ENCODE data around the gene PRKG1. TPM values are rescaled to one million over a fixed set of nuclear protein-coding genes. Genes with fewer than 3 reads are reported as not detected.

Gene PRKG1
- total RNA-seq, 1 experiment from 2014 or later = 10.4 TPM

DNA sequence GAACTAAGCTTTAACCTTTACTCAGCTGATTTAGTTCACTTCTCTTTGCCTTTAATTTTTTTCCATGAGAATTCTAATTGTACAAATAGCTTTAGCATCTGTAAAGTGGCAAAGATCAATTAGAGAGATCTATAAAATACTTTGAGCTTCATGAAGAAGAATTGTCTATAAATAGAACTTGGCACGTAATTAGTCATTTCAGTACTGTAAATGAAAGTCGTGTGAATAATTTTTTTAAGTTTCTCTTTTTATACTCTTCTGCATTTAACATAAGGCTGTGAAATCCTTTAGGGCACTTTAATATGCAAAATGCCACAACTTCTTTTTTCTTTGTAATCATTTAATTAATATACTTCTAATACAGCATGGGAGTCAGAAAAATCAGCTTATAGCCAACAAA is 447.3 kb downstream of the PRKG1 start:
- no peaks in the 10 kb centered on the region for H3K79me2 ChIP-seq (ENCODE audit: insufficient read depth, low read length)
- no peaks in the 10 kb centered on the region for H3K27me3 ChIP-seq (ENCODE audit: insufficient read depth, low read length)
- no peak for DNase-seq
- no peak overlapping the region for H2BK5ac ChIP-seq (ENCODE audit: insufficient read length, low read length)
- H2BK12ac ChIP-seq (ENCODE audit: insufficient read length, low read depth, low read length) = no peak overlapping the region
- no peaks in the 10 kb centered on the region for H3K23me2 ChIP-seq (ENCODE audit: insufficient read length, low read depth, low read length, poor library complexity, severe bottlenecking)
- H3K23ac ChIP-seq (ENCODE audit: insufficient read length, low read depth, low read length) = no peak overlapping the region
- H3K14ac ChIP-seq (ENCODE audit: insufficient read depth, low read length) = no peak overlapping the region
- no peak overlapping the region for H3K27ac Mint-ChIP-seq
- H3K9me3 Mint-ChIP-seq = no peaks in the 10 kb centered on the region
- no peak overlapping the region for H2AK5ac ChIP-seq (ENCODE audit: insufficient read length, low read length)
- no peak overlapping the region for H2BK20ac ChIP-seq (ENCODE audit: low read depth, low read length, poor library complexity, severe bottlenecking)
- no peak overlapping the region for H3K4me2 ChIP-seq (ENCODE audit: insufficient read depth, insufficient read length, low read length)
- no peak overlapping the region for H3T11ph ChIP-seq (ENCODE audit: low read length)
- H4K8ac ChIP-seq (replicated peaks; ENCODE audit: insufficient read length, low read depth, low read length) = no peak overlapping the region
- H3K4ac ChIP-seq (ENCODE audit: low read depth, low read length) = no peak overlapping the region
- no peak overlapping the region for H3K18ac ChIP-seq (ENCODE audit: insufficient read length, low read depth, low read length)
- H2AFZ ChIP-seq (ENCODE audit: low read length) = no peak overlapping the region
- no peaks in the 10 kb centered on the region for H4K20me1 ChIP-seq (ENCODE audit: control insufficient read depth, insufficient read depth, insufficient read length)
- no CpG with 5 or more reads among the region's 2 CpGs for WGBS (ENCODE audit: extremely low coverage, insufficient read length, low lambda C conversion rate)
- no peak overlapping the region for H3K56ac ChIP-seq (ENCODE audit: insufficient read length, low read depth, low read length)
- peaks cover 7 to 8% of the 10 kb centered on the region in 2 experiments for H3K4me1 Mint-ChIP-seq
- H3K79me1 ChIP-seq (ENCODE audit: insufficient read depth, low read depth, low read length, poor library complexity, severe bottlenecking) = no peaks in the 10 kb centered on the region
- no peak overlapping the region for H3K27ac ChIP-seq (ENCODE audit: insufficient read length, low read depth, low read length)
- no peak overlapping the region for H3K4me3 Mint-ChIP-seq
- no peak overlapping the region for H4K91ac ChIP-seq (ENCODE audit: insufficient read length, low read depth, low read length)
- H2BK15ac ChIP-seq (ENCODE audit: low read depth, low read length) = no peak overlapping the region
- peaks cover 0 to 4% (median 0%) of the 10 kb centered on the region in 3 experiments; a peak in 1 of 7 replicates for H3K36me3 Mint-ChIP-seq (ENCODE audit: insufficient read depth in 1 of 3, low read depth in 3 of 3)
- no peak overlapping the region for H3K9ac ChIP-seq (ENCODE audit: extremely low read depth, insufficient read length, low read length)
- TF ChIP-seq, protein P1, sequence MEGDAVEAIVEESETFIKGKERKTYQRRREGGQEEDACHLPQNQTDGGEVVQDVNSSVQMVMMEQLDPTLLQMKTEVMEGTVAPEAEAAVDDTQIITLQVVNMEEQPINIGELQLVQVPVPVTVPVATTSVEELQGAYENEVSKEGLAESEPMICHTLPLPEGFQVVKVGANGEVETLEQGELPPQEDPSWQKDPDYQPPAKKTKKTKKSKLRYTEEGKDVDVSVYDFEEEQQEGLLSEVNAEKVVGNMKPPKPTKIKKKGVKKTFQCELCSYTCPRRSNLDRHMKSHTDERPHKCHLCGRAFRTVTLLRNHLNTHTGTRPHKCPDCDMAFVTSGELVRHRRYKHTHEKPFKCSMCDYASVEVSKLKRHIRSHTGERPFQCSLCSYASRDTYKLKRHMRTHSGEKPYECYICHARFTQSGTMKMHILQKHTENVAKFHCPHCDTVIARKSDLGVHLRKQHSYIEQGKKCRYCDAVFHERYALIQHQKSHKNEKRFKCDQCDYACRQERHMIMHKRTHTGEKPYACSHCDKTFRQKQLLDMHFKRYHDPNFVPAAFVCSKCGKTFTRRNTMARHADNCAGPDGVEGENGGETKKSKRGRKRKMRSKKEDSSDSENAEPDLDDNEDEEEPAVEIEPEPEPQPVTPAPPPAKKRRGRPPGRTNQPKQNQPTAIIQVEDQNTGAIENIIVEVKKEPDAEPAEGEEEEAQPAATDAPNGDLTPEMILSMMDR (conservative IDR thresholded peaks at IDR 0.05) = no peak
- no peaks in the 10 kb centered on the region for H3K4me1 ChIP-seq (ENCODE audit: insufficient read depth, low read length)
- H4K5ac ChIP-seq (ENCODE audit: insufficient read length, low read depth, low read length) = no peak overlapping the region
- no peaks in the 10 kb centered on the region for H3K9me3 ChIP-seq (ENCODE audit: control insufficient read depth, low read depth, low read length)
- no peak overlapping the region for H2BK120ac ChIP-seq (ENCODE audit: low read depth, low read length, poor library complexity, severe bottlenecking)
- H3K27me3 Mint-ChIP-seq (ENCODE audit: low read depth) = no peaks in the 10 kb centered on the region

All from H9 (cell line).